ENCODE data around the gene SMARCC1.

Gene SMARCC1

DNA sequence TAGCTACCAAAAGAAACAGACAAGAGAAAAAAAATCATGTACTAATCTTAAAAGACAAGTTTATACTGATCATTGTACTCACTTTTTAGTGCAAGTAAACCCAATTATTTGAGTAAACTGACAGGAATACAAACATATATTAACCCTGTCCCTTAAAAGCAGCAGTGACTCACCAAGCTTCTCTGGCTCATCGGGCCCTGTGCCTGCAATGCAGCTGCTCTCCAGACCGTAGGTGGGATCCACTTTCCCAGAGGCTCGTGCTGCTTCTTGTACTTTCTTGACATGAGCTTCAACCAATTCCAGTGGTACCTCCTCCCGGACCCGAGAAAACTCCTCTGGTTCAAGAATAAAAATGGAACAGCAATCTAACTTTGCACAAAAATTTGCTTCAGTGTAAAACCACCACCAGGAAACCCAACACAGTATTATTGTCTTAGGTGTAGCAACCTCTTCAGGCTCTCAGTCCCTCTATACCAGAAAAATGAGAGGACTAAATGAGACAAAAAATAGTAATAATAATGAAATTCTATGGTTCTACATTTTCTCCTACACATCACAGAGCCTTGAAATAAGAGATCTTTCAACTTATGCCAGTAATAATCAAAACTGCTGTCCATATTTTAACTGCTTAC is 120.5 kb downstream of the SMARCC1 start:
- peaks cover 60% of the 10 kb centered on the region for H3K36me3 ChIP-seq (replicated peaks; ENCODE audit: low read depth, low read length)
- H3K4me3 ChIP-seq (ENCODE audit: low read length) = no peak overlapping the region
- H2AFZ ChIP-seq (ENCODE audit: low read depth, low read length) = no peak overlapping the region
- H3K9ac ChIP-seq (ENCODE audit: low read length) = no peak overlapping the region
- H3K4me2 ChIP-seq (ENCODE audit: low read length) = no peak overlapping the region
- H3K27me3 ChIP-seq (ENCODE audit: low read depth, low read length) = no peaks in the 10 kb centered on the region
- H3K27ac ChIP-seq (ENCODE audit: low read length) = no peak overlapping the region
- H3K4me1 ChIP-seq (ENCODE audit: low read length) = no peaks in the 10 kb centered on the region
- H4K20me1 ChIP-seq (ENCODE audit: insufficient read depth, low read length) = no peaks in the 10 kb centered on the region
- H3K79me2 ChIP-seq (ENCODE audit: low read length) = peaks cover 35% of the 10 kb centered on the region
- peaks cover 8% of the 10 kb centered on the region; the same call in 1 of the 2 replicates for H3K9me3 ChIP-seq (ENCODE audit: insufficient read depth, low read length)
- TF ChIP-seq EZH2phosphoT487 (IDR thresholded peaks at IDR 0.05; ENCODE audit: low read depth) = no peak
- TF ChIP-seq, protein P1, sequence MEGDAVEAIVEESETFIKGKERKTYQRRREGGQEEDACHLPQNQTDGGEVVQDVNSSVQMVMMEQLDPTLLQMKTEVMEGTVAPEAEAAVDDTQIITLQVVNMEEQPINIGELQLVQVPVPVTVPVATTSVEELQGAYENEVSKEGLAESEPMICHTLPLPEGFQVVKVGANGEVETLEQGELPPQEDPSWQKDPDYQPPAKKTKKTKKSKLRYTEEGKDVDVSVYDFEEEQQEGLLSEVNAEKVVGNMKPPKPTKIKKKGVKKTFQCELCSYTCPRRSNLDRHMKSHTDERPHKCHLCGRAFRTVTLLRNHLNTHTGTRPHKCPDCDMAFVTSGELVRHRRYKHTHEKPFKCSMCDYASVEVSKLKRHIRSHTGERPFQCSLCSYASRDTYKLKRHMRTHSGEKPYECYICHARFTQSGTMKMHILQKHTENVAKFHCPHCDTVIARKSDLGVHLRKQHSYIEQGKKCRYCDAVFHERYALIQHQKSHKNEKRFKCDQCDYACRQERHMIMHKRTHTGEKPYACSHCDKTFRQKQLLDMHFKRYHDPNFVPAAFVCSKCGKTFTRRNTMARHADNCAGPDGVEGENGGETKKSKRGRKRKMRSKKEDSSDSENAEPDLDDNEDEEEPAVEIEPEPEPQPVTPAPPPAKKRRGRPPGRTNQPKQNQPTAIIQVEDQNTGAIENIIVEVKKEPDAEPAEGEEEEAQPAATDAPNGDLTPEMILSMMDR (IDR thresholded peaks at IDR 0.05; ENCODE audit: low read depth, low read length) = no peak

DNA sequence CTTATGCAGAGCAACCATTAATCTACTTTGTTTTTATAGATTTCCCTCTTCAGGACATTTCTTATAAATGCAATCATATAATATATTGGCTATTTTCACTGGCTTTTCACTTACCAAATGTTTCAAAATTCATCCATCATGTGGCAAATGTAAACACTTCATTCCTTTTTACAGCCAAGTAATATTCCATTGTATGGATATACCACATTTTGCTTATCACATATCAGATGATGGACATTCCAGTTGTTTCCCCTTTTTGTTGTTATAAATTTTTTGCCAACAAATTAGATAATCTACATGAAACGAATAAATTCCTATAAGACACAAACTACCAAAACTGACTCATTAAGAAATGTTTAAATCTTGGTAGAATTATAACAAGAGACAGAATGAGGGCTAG is 123.2 kb downstream of the SMARCC1 start:
- no peaks in the 10 kb centered on the region for H3K27me3 ChIP-seq (ENCODE audit: low read depth, low read length)
- no peaks in the 10 kb centered on the region for H3K4me1 ChIP-seq (ENCODE audit: low read length)
- peaks cover 72% of the 10 kb centered on the region for H3K36me3 ChIP-seq (replicated peaks; ENCODE audit: low read depth, low read length)
- no peak overlapping the region for H2AFZ ChIP-seq (ENCODE audit: low read depth, low read length)
- H4K20me1 ChIP-seq (ENCODE audit: insufficient read depth, low read length) = 0 out of 2 replicates have a peak, but pooled peaks cover 4% of the 10 kb centered on the region
- H3K9me3 ChIP-seq (ENCODE audit: insufficient read depth, low read length) = peaks cover 8% of the 10 kb centered on the region; the same call in 1 of the 2 replicates
- H3K9ac ChIP-seq (ENCODE audit: low read length) = no peak overlapping the region
- no peak overlapping the region for H3K4me3 ChIP-seq (ENCODE audit: low read length)
- H3K27ac ChIP-seq (ENCODE audit: low read length) = no peak overlapping the region
- no peak for TF ChIP-seq EZH2phosphoT487 (IDR thresholded peaks at IDR 0.05; ENCODE audit: low read depth)
- TF ChIP-seq, protein P1 (IDR thresholded peaks at IDR 0.05; ENCODE audit: low read depth, low read length) = no peak
- no peak overlapping the region for H3K4me2 ChIP-seq (ENCODE audit: low read length)
- H3K79me2 ChIP-seq (ENCODE audit: low read length) = peaks cover 60% of the 10 kb centered on the region

DNA sequence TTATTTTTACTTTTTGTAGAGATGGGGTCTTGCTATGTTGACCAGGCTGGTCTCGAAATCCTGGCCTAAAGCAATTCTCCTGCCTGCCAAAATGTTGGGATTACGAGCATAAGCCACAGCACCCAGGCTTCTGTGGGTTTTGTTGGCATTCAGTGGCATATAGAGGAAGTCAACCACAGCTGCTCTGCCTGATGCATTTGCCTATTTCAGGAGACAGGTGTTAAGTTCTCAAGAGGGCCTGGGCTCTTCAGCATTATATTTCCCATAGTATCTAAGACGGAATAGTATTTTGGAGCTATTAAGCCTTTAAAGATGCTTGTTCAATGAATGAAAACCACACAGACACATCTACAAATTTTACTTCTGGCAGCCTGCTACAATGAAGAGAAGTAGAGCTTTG is 129.6 kb downstream of the SMARCC1 start:
- no peaks in the 10 kb centered on the region for H3K9me3 ChIP-seq (ENCODE audit: insufficient read depth, low read length)
- no peak overlapping the region for H3K9ac ChIP-seq (ENCODE audit: low read length)
- H3K79me2 ChIP-seq (ENCODE audit: low read length) = peaks cover 81% of the 10 kb centered on the region
- peaks cover 64% of the 10 kb centered on the region for H3K36me3 ChIP-seq (replicated peaks; ENCODE audit: low read depth, low read length)
- peaks cover 21% of the 10 kb centered on the region; the same call in 1 of the 2 replicates for H4K20me1 ChIP-seq (ENCODE audit: insufficient read depth, low read length)
- TF ChIP-seq, protein P1 (IDR thresholded peaks at IDR 0.05; ENCODE audit: low read depth, low read length) = no peak
- no peak for TF ChIP-seq EZH2phosphoT487 (IDR thresholded peaks at IDR 0.05; ENCODE audit: low read depth)
- H3K4me2 ChIP-seq (ENCODE audit: low read length) = no peak overlapping the region
- no peak overlapping the region for H3K27ac ChIP-seq (ENCODE audit: low read length)
- no peaks in the 10 kb centered on the region for H3K27me3 ChIP-seq (ENCODE audit: low read depth, low read length)
- H2AFZ ChIP-seq (ENCODE audit: low read depth, low read length) = no peak overlapping the region
- no peaks in the 10 kb centered on the region for H3K4me1 ChIP-seq (ENCODE audit: low read length)
- no peak overlapping the region for H3K4me3 ChIP-seq (ENCODE audit: low read length)

DNA sequence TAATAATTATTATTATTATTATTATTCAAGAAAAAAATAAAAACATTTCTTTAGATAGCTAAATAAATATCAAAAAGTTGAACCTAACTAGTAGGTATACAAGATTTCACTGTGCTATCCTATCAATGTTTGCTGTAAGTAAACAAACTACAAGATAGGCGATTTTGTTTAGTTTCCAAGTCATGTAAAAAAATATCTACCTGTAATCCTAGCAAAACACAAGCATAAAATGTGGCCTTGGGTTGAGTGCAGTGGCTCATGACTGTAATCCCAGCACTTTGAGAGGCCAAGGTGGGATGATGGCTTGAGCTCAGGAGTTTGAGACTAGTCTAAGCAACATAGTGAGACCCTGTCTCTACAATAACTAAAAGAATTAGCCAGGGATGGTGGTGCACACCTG is 131.4 kb downstream of the SMARCC1 start:
- Histone ChIP-seq H3K4me2 (ENCODE audit: low read length) (no peak overlapping the region), H3K27me3 (ENCODE audit: low read depth, low read length) (no peaks in the 10 kb centered on the region), H3K9me3 (ENCODE audit: insufficient read depth, low read length) (no peaks in the 10 kb centered on the region), H4K20me1 (ENCODE audit: insufficient read depth, low read length) (peaks cover 28% of the 10 kb centered on the region; the same call in 1 of the 2 replicates), H3K9ac (ENCODE audit: low read length) (no peak overlapping the region), H3K36me3 (replicated peaks; ENCODE audit: low read depth, low read length) (peaks cover 65% of the 10 kb centered on the region), H3K27ac (ENCODE audit: low read length) (no peak overlapping the region), H3K79me2 (ENCODE audit: low read length) (peaks cover 81% of the 10 kb centered on the region), H3K4me1 (ENCODE audit: low read length) (no peaks in the 10 kb centered on the region), H3K4me3 (ENCODE audit: low read length) (no peak overlapping the region), H2AFZ (ENCODE audit: low read depth, low read length) (no peak overlapping the region)
- TF ChIP-seq, protein P1 (IDR thresholded peaks at IDR 0.05; ENCODE audit: low read depth, low read length) = no peak
- TF ChIP-seq EZH2phosphoT487 (IDR thresholded peaks at IDR 0.05; ENCODE audit: low read depth) = no peak

All from OCI-LY3 (cell line).